ENCODE measurements around the gene KIF15.

The KIF15 gene

DNA sequence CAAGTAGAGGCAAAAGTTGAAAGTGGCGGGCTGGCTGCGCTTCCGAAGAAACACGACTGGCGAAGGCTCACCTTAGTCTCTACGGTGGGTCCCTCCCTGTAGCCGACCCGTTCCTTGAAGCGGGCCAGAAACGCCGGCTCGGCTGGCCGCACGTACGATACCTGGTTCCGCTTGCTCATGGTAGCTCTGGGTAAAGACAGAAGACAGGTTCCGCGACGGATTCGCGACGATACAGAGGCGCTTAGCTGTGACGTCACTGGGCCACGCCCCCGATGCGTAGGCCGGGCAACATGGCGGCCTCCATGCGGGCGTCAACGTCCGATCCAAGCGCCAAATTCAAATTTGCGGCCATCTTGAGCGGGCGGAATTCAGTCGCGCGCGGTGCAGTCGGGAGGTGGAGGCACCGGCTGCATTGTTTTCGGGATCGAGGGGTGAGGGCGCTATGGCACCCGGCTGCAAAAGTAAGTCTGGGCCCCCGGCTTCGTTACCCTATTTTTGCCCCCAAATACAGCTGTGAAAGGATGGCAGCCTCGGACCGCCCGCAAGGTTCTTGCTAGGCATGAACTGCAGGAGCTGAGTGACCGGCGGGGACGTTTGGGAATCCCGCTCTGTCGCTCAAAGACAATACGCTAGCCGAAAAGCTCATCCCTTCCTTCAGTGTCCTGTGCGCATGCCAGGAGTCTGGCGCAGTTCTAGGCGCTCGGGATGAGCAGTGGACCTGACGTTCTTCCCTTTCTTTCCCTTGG lies at the start of gene KIF15, which contains the start of gene KIAA1143 (continued):
- TF ChIP-seq, protein P1, sequence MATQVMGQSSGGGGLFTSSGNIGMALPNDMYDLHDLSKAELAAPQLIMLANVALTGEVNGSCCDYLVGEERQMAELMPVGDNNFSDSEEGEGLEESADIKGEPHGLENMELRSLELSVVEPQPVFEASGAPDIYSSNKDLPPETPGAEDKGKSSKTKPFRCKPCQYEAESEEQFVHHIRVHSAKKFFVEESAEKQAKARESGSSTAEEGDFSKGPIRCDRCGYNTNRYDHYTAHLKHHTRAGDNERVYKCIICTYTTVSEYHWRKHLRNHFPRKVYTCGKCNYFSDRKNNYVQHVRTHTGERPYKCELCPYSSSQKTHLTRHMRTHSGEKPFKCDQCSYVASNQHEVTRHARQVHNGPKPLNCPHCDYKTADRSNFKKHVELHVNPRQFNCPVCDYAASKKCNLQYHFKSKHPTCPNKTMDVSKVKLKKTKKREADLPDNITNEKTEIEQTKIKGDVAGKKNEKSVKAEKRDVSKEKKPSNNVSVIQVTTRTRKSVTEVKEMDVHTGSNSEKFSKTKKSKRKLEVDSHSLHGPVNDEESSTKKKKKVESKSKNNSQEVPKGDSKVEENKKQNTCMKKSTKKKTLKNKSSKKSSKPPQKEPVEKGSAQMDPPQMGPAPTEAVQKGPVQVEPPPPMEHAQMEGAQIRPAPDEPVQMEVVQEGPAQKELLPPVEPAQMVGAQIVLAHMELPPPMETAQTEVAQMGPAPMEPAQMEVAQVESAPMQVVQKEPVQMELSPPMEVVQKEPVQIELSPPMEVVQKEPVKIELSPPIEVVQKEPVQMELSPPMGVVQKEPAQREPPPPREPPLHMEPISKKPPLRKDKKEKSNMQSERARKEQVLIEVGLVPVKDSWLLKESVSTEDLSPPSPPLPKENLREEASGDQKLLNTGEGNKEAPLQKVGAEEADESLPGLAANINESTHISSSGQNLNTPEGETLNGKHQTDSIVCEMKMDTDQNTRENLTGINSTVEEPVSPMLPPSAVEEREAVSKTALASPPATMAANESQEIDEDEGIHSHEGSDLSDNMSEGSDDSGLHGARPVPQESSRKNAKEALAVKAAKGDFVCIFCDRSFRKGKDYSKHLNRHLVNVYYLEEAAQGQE (tag by site-specific recombination; IDR thresholded peaks at IDR 0.05) = peak; percentile 38; the same call in 1 of the 2 replicates
- no peak for TF ChIP-seq ZNF776 (tag by site-specific recombination; IDR thresholded peaks at IDR 0.05; ENCODE audit: borderline replicate concordance)
- no peak for TF ChIP-seq ZNF426 (tag by site-specific recombination; IDR thresholded peaks at IDR 0.05)
- peak; percentile 98 for TF ChIP-seq YY2 (tag by site-specific recombination; IDR thresholded peaks at IDR 0.05)
- peak; percentile 89 for TF ChIP-seq ZEB2 (tag by site-specific recombination; IDR thresholded peaks at IDR 0.05)
- no peak for TF ChIP-seq OSR2 (tag by site-specific recombination; IDR thresholded peaks at IDR 0.05)
- no peak for TF ChIP-seq ZNF146 (tag by site-specific recombination; IDR thresholded peaks at IDR 0.05)
- peak; percentile 92 for TF ChIP-seq ZNF76 (tag by site-specific recombination; IDR thresholded peaks at IDR 0.05; ENCODE audit: borderline replicate concordance, low read depth)
- no peak for TF ChIP-seq PRDM1 (tag by site-specific recombination; IDR thresholded peaks at IDR 0.05)
- TF ChIP-seq MYNN (tag by site-specific recombination; IDR thresholded peaks at IDR 0.05; ENCODE audit: borderline replicate concordance) = no peak
- peak; percentile 83 for TF ChIP-seq ZNF335 (tag by site-specific recombination; conservative IDR thresholded peaks at IDR 0.05)
- TF ChIP-seq, protein P2, sequence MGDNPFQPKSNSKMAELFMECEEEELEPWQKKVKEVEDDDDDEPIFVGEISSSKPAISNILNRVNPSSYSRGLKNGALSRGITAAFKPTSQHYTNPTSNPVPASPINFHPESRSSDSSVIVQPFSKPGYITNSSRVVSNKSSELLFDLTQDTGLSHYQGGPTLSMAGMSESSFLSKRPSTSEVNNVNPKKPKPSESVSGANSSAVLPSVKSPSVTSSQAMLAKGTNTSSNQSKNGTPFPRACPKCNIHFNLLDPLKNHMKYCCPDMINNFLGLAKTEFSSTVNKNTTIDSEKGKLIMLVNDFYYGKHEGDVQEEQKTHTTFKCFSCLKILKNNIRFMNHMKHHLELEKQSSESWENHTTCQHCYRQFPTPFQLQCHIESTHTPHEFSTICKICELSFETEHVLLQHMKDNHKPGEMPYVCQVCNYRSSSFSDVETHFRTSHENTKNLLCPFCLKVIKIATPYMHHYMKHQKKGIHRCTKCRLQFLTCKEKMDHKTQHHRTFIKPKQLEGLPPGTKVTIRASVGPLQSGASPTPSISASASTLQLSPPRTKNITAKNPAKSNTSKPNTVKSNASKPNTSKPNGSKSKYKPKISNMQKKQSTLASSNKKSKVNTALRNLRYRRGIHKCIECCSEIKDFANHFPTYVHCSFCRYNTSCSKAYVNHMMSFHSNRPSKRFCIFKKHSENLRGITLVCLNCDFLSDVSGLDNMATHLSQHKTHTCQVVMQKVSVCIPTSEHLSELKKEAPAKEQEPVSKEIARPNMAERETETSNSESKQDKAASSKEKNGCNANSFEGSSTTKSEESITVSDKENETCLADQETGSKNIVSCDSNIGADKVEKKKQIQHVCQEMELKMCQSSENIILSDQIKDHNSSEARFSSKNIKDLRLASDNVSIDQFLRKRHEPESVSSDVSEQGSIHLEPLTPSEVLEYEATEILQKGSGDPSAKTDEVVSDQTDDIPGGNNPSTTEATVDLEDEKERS (tag by site-specific recombination; IDR thresholded peaks at IDR 0.05) = peak; percentile 33; the same call in 1 of the 2 replicates
- TF ChIP-seq, protein P3, sequence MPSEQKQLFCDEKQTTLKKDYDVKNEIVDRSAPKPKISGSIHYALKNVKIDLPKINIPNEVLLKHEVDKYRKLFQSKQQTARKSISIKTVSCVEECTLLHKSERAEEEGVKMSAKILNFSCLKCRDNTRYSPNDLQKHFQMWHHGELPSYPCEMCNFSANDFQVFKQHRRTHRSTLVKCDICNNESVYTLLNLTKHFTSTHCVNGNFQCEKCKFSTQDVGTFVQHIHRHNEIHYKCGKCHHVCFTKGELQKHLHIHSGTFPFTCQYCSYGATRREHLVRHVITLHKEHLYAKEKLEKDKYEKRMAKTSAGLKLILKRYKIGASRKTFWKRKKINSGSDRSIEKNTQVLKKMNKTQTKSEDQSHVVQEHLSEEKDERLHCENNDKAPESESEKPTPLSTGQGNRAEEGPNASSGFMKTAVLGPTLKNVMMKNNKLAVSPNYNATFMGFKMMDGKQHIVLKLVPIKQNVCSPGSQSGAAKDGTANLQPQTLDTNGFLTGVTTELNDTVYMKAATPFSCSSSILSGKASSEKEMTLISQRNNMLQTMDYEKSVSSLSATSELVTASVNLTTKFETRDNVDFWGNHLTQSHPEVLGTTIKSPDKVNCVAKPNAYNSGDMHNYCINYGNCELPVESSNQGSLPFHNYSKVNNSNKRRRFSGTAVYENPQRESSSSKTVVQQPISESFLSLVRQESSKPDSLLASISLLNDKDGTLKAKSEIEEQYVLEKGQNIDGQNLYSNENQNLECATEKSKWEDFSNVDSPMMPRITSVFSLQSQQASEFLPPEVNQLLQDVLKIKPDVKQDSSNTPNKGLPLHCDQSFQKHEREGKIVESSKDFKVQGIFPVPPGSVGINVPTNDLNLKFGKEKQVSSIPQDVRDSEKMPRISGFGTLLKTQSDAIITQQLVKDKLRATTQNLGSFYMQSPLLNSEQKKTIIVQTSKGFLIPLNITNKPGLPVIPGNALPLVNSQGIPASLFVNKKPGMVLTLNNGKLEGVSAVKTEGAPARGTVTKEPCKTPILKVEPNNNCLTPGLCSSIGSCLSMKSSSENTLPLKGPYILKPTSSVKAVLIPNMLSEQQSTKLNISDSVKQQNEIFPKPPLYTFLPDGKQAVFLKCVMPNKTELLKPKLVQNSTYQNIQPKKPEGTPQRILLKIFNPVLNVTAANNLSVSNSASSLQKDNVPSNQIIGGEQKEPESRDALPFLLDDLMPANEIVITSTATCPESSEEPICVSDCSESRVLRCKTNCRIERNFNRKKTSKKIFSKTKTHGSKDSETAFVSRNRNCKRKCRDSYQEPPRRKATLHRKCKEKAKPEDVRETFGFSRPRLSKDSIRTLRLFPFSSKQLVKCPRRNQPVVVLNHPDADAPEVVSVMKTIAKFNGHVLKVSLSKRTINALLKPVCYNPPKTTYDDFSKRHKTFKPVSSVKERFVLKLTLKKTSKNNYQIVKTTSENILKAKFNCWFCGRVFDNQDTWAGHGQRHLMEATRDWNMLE (tag by site-specific recombination; conservative IDR thresholded peaks at IDR 0.05; ENCODE audit: low read depth) = peak; percentile 71
- no peak; the same call in 1 of the 2 replicates for TF ChIP-seq ZFP37 (tag by site-specific recombination; IDR thresholded peaks at IDR 0.05)
- TF ChIP-seq, protein P4, sequence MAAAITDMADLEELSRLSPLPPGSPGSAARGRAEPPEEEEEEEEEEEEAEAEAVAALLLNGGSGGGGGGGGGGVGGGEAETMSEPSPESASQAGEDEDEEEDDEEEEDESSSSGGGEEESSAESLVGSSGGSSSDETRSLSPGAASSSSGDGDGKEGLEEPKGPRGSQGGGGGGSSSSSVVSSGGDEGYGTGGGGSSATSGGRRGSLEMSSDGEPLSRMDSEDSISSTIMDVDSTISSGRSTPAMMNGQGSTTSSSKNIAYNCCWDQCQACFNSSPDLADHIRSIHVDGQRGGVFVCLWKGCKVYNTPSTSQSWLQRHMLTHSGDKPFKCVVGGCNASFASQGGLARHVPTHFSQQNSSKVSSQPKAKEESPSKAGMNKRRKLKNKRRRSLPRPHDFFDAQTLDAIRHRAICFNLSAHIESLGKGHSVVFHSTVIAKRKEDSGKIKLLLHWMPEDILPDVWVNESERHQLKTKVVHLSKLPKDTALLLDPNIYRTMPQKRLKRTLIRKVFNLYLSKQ (tag by site-specific recombination; IDR thresholded peaks at IDR 0.05; ENCODE audit: borderline replicate concordance) = no peak
- TF ChIP-seq ZNF777 (tag by site-specific recombination; IDR thresholded peaks at IDR 0.05; ENCODE audit: borderline replicate concordance) = no peak
- TF ChIP-seq, protein P5, sequence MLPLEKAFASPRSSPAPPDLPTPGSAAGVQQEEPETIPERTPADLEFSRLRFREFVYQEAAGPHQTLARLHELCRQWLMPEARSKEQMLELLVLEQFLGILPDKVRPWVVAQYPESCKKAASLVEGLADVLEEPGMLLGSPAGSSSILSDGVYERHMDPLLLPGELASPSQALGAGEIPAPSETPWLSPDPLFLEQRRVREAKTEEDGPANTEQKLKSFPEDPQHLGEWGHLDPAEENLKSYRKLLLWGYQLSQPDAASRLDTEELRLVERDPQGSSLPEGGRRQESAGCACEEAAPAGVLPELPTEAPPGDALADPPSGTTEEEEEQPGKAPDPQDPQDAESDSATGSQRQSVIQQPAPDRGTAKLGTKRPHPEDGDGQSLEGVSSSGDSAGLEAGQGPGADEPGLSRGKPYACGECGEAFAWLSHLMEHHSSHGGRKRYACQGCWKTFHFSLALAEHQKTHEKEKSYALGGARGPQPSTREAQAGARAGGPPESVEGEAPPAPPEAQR (tag by site-specific recombination; IDR thresholded peaks at IDR 0.05) = no peak
- TF ChIP-seq ZNF660 (tag by site-specific recombination; IDR thresholded peaks at IDR 0.05) = peak; percentile 80
- peak; percentile 92 for TF ChIP-seq KLF16 (tag by site-specific recombination; IDR thresholded peaks at IDR 0.05)
- no peak for TF ChIP-seq OVOL3 (tag by site-specific recombination; IDR thresholded peaks at IDR 0.05)
- peak; percentile 95 for TF ChIP-seq ZNF24 (tag by site-specific recombination; IDR thresholded peaks at IDR 0.05)
- TF ChIP-seq, protein P6, sequence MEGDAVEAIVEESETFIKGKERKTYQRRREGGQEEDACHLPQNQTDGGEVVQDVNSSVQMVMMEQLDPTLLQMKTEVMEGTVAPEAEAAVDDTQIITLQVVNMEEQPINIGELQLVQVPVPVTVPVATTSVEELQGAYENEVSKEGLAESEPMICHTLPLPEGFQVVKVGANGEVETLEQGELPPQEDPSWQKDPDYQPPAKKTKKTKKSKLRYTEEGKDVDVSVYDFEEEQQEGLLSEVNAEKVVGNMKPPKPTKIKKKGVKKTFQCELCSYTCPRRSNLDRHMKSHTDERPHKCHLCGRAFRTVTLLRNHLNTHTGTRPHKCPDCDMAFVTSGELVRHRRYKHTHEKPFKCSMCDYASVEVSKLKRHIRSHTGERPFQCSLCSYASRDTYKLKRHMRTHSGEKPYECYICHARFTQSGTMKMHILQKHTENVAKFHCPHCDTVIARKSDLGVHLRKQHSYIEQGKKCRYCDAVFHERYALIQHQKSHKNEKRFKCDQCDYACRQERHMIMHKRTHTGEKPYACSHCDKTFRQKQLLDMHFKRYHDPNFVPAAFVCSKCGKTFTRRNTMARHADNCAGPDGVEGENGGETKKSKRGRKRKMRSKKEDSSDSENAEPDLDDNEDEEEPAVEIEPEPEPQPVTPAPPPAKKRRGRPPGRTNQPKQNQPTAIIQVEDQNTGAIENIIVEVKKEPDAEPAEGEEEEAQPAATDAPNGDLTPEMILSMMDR (tag by site-specific recombination; IDR thresholded peaks at IDR 0.05) = peak; percentile 66; the same call in 1 of the 2 replicates
